ENCODE measurements around the gene KIF27. TPM values are rescaled to one million over a fixed set of nuclear protein-coding genes. Genes with fewer than 3 reads are reported as not detected.
A peak's percentile ranks its signal among the peaks of the same experiment; 100 is the strongest.
"Not testable (repeated sequence)": the region's sequence is repeated elsewhere in the genome, so short reads cannot be mapped to it uniquely, and the experiment has no call there.

The KIF27 gene
- total RNA-seq, 4 donors from 2014 or later: 1.8 to 29.7 (median 9.2) TPM

- no peaks in the 10 kb centered on the region for H3K4me1 ChIP-seq
- H3K27me3 ChIP-seq: no peaks in the 10 kb centered on the region
- DNase-seq: no peak
- no peak overlapping the region for H3K27ac ChIP-seq
- no peak for TF ChIP-seq POLR2A (IDR thresholded peaks at IDR 0.05)
- no peak for TF ChIP-seq CTCF (IDR thresholded peaks at IDR 0.05)
- H3K36me3 ChIP-seq: no peaks in the 10 kb centered on the region
- H3K4me3 ChIP-seq: no peak overlapping the region
- no peaks in the 10 kb centered on the region for H3K9me3 ChIP-seq
Observed at GRCh38 chr9:83930881-83931280, 9.6 kb upstream of the KIF27 start.

GRCh38 chr9:83927591-83927990 is 6.4 kb upstream of the KIF27 start:
- Histone ChIP-seq H3K27ac (no peak overlapping the region), H3K9me3 (no peaks in the 10 kb centered on the region), H3K4me1 (no peaks in the 10 kb centered on the region), H3K36me3 (no peaks in the 10 kb centered on the region), H3K27me3 (no peaks in the 10 kb centered on the region), H3K4me3 (no peak overlapping the region)
- TF ChIP-seq CTCF (IDR thresholded peaks at IDR 0.05): no peak
- TF ChIP-seq POLR2A (IDR thresholded peaks at IDR 0.05): no peak
- DNase-seq: no peak

GRCh38 chr9:83920469-83920926 is 734 bp downstream of the KIF27 start:
- Histone ChIP-seq H3K36me3 (no peaks in the 10 kb centered on the region), H3K27me3 (no peaks in the 10 kb centered on the region), H3K9me3 (no peaks in the 10 kb centered on the region), H3K4me3 (peak overlapping the region; percentile 65 to 91 (median 86)), H3K27ac (peak overlapping the region; percentile 92 to 97 (median 94)), H3K4me1 (peaks cover 0 to 7% (median 0%) of the 10 kb centered on the region in 4 donors)
- peak in 2 of 3 donors; percentile 72 to 85 for DNase-seq
- peak in 4 of 6 experiments; percentile 26 to 40 (median 29) for TF ChIP-seq CTCF (IDR thresholded peaks at IDR 0.05)
- no peak for TF ChIP-seq POLR2A (IDR thresholded peaks at IDR 0.05)

GRCh38 chr9:83919111-83919510 is 2.1 kb downstream of the KIF27 start:
- no peak for DNase-seq
- no peaks in the 10 kb centered on the region for H3K9me3 ChIP-seq
- no peak overlapping the region for H3K4me3 ChIP-seq
- TF ChIP-seq POLR2A (IDR thresholded peaks at IDR 0.05): no peak
- no peak for TF ChIP-seq CTCF (IDR thresholded peaks at IDR 0.05)
- peaks cover 0 to 7% (median 0%) of the 10 kb centered on the region in 4 donors for H3K4me1 ChIP-seq
- H3K36me3 ChIP-seq: no peaks in the 10 kb centered on the region
- no peak overlapping the region for H3K27ac ChIP-seq
- H3K27me3 ChIP-seq: no peaks in the 10 kb centered on the region

GRCh38 chr9:83912194-83912593 is 9.0 kb downstream of the KIF27 start:
- not testable (repeated sequence) for H3K4me3 ChIP-seq, H3K9me3 ChIP-seq, H3K4me1 ChIP-seq, DNase-seq, H3K36me3 ChIP-seq, H3K27ac ChIP-seq, H3K27me3 ChIP-seq
- TF ChIP-seq CTCF (IDR thresholded peaks at IDR 0.05): peak in 5 of 6 experiments; percentile 18 to 63 (median 56)

- Histone ChIP-seq H3K9me3 (no peaks in the 10 kb centered on the region), H3K4me1 (no peaks in the 10 kb centered on the region), H3K27me3 (no peaks in the 10 kb centered on the region), H3K4me3 (no peak overlapping the region), H3K27ac (no peak overlapping the region), H3K36me3 (no peaks in the 10 kb centered on the region)
- DNase-seq: no peak
- TF ChIP-seq CTCF (IDR thresholded peaks at IDR 0.05): no peak
- no peak for TF ChIP-seq POLR2A (IDR thresholded peaks at IDR 0.05)
Observed at GRCh38 chr9:83906144-83906543, 15.1 kb downstream of the KIF27 start.

- H3K4me3 ChIP-seq, H3K27ac ChIP-seq, DNase-seq, H3K9me3 ChIP-seq, H3K36me3 ChIP-seq, H3K27me3 ChIP-seq, H3K4me1 ChIP-seq: not testable (repeated sequence)
Observed at GRCh38 chr9:83900615-83901014, 20.6 kb downstream of the KIF27 start.

- not testable (repeated sequence) for H3K4me1 ChIP-seq, H3K4me3 ChIP-seq, H3K9me3 ChIP-seq, H3K27me3 ChIP-seq, DNase-seq, H3K36me3 ChIP-seq, H3K27ac ChIP-seq
Observed at GRCh38 chr9:83894301-83894700, 26.9 kb downstream of the KIF27 start.

- H3K9me3 ChIP-seq, H3K4me1 ChIP-seq, H3K36me3 ChIP-seq, DNase-seq, H3K27me3 ChIP-seq, H3K4me3 ChIP-seq, H3K27ac ChIP-seq: not testable (repeated sequence)
Observed at GRCh38 chr9:83886498-83886897, 34.7 kb downstream of the KIF27 start.
